ENCODE data around the gene FAM186B. TPM values are rescaled to one million over a fixed set of nuclear protein-coding genes. Genes with fewer than 3 reads are reported as not detected.

FAM186B gene
- total RNA-seq, 4 donors from 2014 or later = 0.21 to 0.77 (median 0.30) TPM; not detected in 1

- no peaks in the 10 kb centered on the region for H3K36me3 ChIP-seq
- no peak for DNase-seq
Observed at GRCh38 chr12:49633703-49634345, 28.4 kb upstream of the FAM186B start.

GRCh38 chr12:49632986-49633702 lies 27.7 kb upstream of the FAM186B start:
- H3K9me3 ChIP-seq = no peaks in the 10 kb centered on the region
- no peak overlapping the region for H3K4me3 ChIP-seq
- H3K27me3 ChIP-seq = no peaks in the 10 kb centered on the region
- intact Hi-C loops (cut with DNase I; ENCODE audit: low total_unique reads) = no loop called here
- TF ChIP-seq POLR2A (IDR thresholded peaks at IDR 0.05) = no peak
- TF ChIP-seq CTCF (IDR thresholded peaks at IDR 0.05) = no peak
- H3K27ac ChIP-seq = no peak overlapping the region
- H3K4me1 ChIP-seq = peaks cover 0 to 8% of the 10 kb centered on the region in 2 donors
- no peak for DNase-seq
- no peaks in the 10 kb centered on the region for H3K36me3 ChIP-seq

More at GRCh38 chr12:49633703-49634345, 28.4 kb upstream of the FAM186B start:
- no peak for TF ChIP-seq CTCF (IDR thresholded peaks at IDR 0.05)
- no peak for TF ChIP-seq POLR2A (IDR thresholded peaks at IDR 0.05)
- Histone ChIP-seq H3K27me3 (no peaks in the 10 kb centered on the region), H3K4me1 (peaks cover 0 to 8% of the 10 kb centered on the region in 2 donors), H3K4me3 (no peak overlapping the region), H3K27ac (no peak overlapping the region), H3K9me3 (no peaks in the 10 kb centered on the region)
- intact Hi-C loops (cut with DNase I; ENCODE audit: low total_unique reads) = no loop called here

GRCh38 chr12:49632401-49632800 lies 27.0 kb upstream of the FAM186B start:
- DNase-seq = no peak
- H3K27ac ChIP-seq = no peak overlapping the region
- no peak overlapping the region for H3K4me3 ChIP-seq
- TF ChIP-seq POLR2A (IDR thresholded peaks at IDR 0.05) (no peak), CTCF (IDR thresholded peaks at IDR 0.05) (no peak)
- H3K9me3 ChIP-seq = no peaks in the 10 kb centered on the region
- intact Hi-C loops (cut with DNase I; ENCODE audit: low total_unique reads) = no loop called here
- peaks cover 0 to 2% of the 10 kb centered on the region in 2 donors for H3K4me1 ChIP-seq
- H3K36me3 ChIP-seq = no peaks in the 10 kb centered on the region
- no peaks in the 10 kb centered on the region for H3K27me3 ChIP-seq

- TF ChIP-seq CTCF (IDR thresholded peaks at IDR 0.05) (no peak), POLR2A (IDR thresholded peaks at IDR 0.05) (no peak)
- no peaks in the 10 kb centered on the region for H3K9me3 ChIP-seq
- H3K27me3 ChIP-seq = no peaks in the 10 kb centered on the region
- no peaks in the 10 kb centered on the region for H3K36me3 ChIP-seq
- H3K4me3 ChIP-seq = no peak overlapping the region
- intact Hi-C loops (cut with DNase I; ENCODE audit: low total_unique reads) = no loop called here
- no peak overlapping the region for H3K27ac ChIP-seq
- H3K4me1 ChIP-seq = no peaks in the 10 kb centered on the region
- no peak for DNase-seq
Observed at GRCh38 chr12:49631336-49631907, 26.0 kb upstream of the FAM186B start.
